ENCODE results near the gene BIN2.

GRCh38 chr12:51306507-51306906 lies 17.5 kb downstream of the BIN2 start:
- TF ChIP-seq, protein P1, sequence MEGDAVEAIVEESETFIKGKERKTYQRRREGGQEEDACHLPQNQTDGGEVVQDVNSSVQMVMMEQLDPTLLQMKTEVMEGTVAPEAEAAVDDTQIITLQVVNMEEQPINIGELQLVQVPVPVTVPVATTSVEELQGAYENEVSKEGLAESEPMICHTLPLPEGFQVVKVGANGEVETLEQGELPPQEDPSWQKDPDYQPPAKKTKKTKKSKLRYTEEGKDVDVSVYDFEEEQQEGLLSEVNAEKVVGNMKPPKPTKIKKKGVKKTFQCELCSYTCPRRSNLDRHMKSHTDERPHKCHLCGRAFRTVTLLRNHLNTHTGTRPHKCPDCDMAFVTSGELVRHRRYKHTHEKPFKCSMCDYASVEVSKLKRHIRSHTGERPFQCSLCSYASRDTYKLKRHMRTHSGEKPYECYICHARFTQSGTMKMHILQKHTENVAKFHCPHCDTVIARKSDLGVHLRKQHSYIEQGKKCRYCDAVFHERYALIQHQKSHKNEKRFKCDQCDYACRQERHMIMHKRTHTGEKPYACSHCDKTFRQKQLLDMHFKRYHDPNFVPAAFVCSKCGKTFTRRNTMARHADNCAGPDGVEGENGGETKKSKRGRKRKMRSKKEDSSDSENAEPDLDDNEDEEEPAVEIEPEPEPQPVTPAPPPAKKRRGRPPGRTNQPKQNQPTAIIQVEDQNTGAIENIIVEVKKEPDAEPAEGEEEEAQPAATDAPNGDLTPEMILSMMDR (conservative IDR thresholded peaks at IDR 0.05; ENCODE audit: low read depth, low read length) = no peak
- no peak for TF ChIP-seq EZH2 (IDR thresholded peaks at IDR 0.05; ENCODE audit: borderline replicate concordance, low read depth, low read length, poor library complexity, severe bottlenecking)
